Measurements from ENCODE around the gene ANGPTL2.

The ANGPTL2 gene

GRCh38 chr9:127105805-127106465 is 16.5 kb downstream of the ANGPTL2 start:
- no peak for DNase-seq (ENCODE audit: low read depth)
- no peak overlapping the region for H3K4me3 ChIP-seq (ENCODE audit: low read depth, low read length)
- in situ Hi-C loops (cut with HindIII; ENCODE audit: low sequenced_read_pairs), result no loop called here
- no peak for TF ChIP-seq CTCF (IDR thresholded peaks at IDR 0.05; ENCODE audit: low read depth, low read length, missing control alignments)

- DNase-seq (ENCODE audit: low read depth), result no peak
- H3K4me3 ChIP-seq (ENCODE audit: low read depth, low read length), result no peak overlapping the region
- no peak for TF ChIP-seq CTCF (IDR thresholded peaks at IDR 0.05; ENCODE audit: low read depth, low read length, missing control alignments)
- in situ Hi-C loops (cut with HindIII; ENCODE audit: low sequenced_read_pairs), result no loop called here
Measured at GRCh38 chr9:127104581-127105311, 17.7 kb downstream of the ANGPTL2 start.

- in situ Hi-C loops (cut with HindIII; ENCODE audit: low sequenced_read_pairs), result no loop called here
- no peak overlapping the region for H3K4me3 ChIP-seq (ENCODE audit: low read depth, low read length)
- TF ChIP-seq CTCF (IDR thresholded peaks at IDR 0.05; ENCODE audit: low read depth, low read length, missing control alignments), result no peak
- DNase-seq (ENCODE audit: low read depth), result no peak
Measured at GRCh38 chr9:127102788-127103187, 19.6 kb downstream of the ANGPTL2 start.

- in situ Hi-C loops (cut with HindIII; ENCODE audit: low sequenced_read_pairs), result no loop called here
- no peak for DNase-seq (ENCODE audit: low read depth)
- no peak for TF ChIP-seq CTCF (IDR thresholded peaks at IDR 0.05; ENCODE audit: low read depth, low read length, missing control alignments)
- H3K4me3 ChIP-seq (ENCODE audit: low read depth, low read length), result no peak overlapping the region
Measured at GRCh38 chr9:127102176-127102575, 20.3 kb downstream of the ANGPTL2 start.

- DNase-seq (ENCODE audit: low read depth), result no peak
- H3K4me3 ChIP-seq (ENCODE audit: low read depth, low read length), result no peak overlapping the region
- in situ Hi-C loops (cut with HindIII; ENCODE audit: low sequenced_read_pairs), result no loop called here
- no peak for TF ChIP-seq CTCF (IDR thresholded peaks at IDR 0.05; ENCODE audit: low read depth, low read length, missing control alignments)
Measured at GRCh38 chr9:127099664-127100063, 22.8 kb downstream of the ANGPTL2 start.

GRCh38 chr9:127098916-127099553 is 23.4 kb downstream of the ANGPTL2 start:
- no peak for TF ChIP-seq CTCF (IDR thresholded peaks at IDR 0.05; ENCODE audit: low read depth, low read length, missing control alignments)
- no peak for DNase-seq (ENCODE audit: low read depth)
- in situ Hi-C loops (cut with HindIII; ENCODE audit: low sequenced_read_pairs), result no loop called here
- no peak overlapping the region for H3K4me3 ChIP-seq (ENCODE audit: low read depth, low read length)

All from astrocyte of the cerebellum (primary cell).